H1 (cell line): ENCODE data around the gene SNX17. TPM values are rescaled to one million over a fixed set of nuclear protein-coding genes. Genes with fewer than 3 reads are reported as not detected.
A peak's percentile ranks its signal among the peaks of the same experiment; 100 is the strongest.

ENCODE experiments used
- CTCF ChIA-PET: fragments of 300-600 bp; sonication (Branson Sonifier 250); formaldehyde crosslinking; loops from one replicate; lab custom pipeline; 2021; ENCODE audit not compliant: partially characterized antibody; lab: Charles Lee
- POLR2A ChIA-PET: fragments of 300-600 bp; sonication (Branson Sonifier 250); formaldehyde crosslinking; loops from one replicate; lab custom pipeline; 2021; ENCODE audit warnings: inconsistent platforms; ENCODE audit not compliant: partially characterized antibody; lab: Charles Lee
- DNase-seq, 2 experiments: peaks; one replicate each; pipeline versions ENCODE4 v3.0.0 to v3.0.0-alpha.2; 2010 to 2022; ENCODE audit warnings: low spot score in 2 of 2, low read depth in 1 of 2, mixed read lengths in 1 of 2
- FAIRE-seq: peaks from 2 replicates; lab custom pipeline; 2011; peaks lifted over from hg19 to GRCh38; lab: Jason Lieb, UNC
- H2AFZ ChIP-seq: 2 replicates; pipeline ENCODE4 v1.8.1; 2012; ENCODE audit warnings: low read length, inconsistent platforms
- H2AK5ac ChIP-seq: 2 replicates; pipeline ENCODE4 v1.6.1; 2013; ENCODE audit warnings: low read depth, low read length
- H2BK120ac ChIP-seq: replicated peaks from 2 replicates; pipeline ENCODE3; 2013; ENCODE audit warnings: low read depth, low read length, inconsistent platforms
- H2BK12ac ChIP-seq: 2 replicates; pipeline ENCODE4 v1.6.1; 2013; ENCODE audit warnings: low read depth, low read length
- H2BK15ac ChIP-seq: 2 replicates; pipeline ENCODE4 v1.6.1; 2013; ENCODE audit warnings: low read length
- H2BK20ac ChIP-seq: 2 replicates; pipeline ENCODE4 v1.6.1; 2013; ENCODE audit warnings: low read length
- H2BK5ac ChIP-seq: 2 replicates; pipeline ENCODE4 v1.6.1; 2013; ENCODE audit warnings: low read depth, low read length
- H3K14ac ChIP-seq: 2 replicates; pipeline ENCODE4 v1.6.1; 2013; ENCODE audit warnings: inconsistent platforms; ENCODE audit not compliant: insufficient read length
- H3K18ac ChIP-seq: 2 replicates; pipeline ENCODE4 v1.6.1; 2013; ENCODE audit warnings: low read length; ENCODE audit errors: extremely low read depth
- H3K23ac ChIP-seq: 2 replicates; pipeline ENCODE4 v1.6.1; 2013; ENCODE audit warnings: inconsistent platforms; ENCODE audit not compliant: insufficient read length
- H3K23me2 ChIP-seq: 2 replicates; pipeline ENCODE4 v1.6.1; 2013; ENCODE audit warnings: low read depth, low read length
- H3K27ac ChIP-seq: 2 replicates; pipeline ENCODE4 v1.6.1; 2011; ENCODE audit warnings: low read depth, low read length, inconsistent platforms
- H3K27me3 ChIP-seq, 4 experiments: replicated peaks in 1 of 4; 1 replicate in 1 of 4; 2 replicates in 3 of 4; pipeline versions ENCODE4 v1.6.1 to v1.8.1; 2011 to 2013; ENCODE audit warnings: low read length in 3 of 4, mild to moderate bottlenecking in 3 of 4, inconsistent platforms in 2 of 4, mixed read lengths in 2 of 4, moderate library complexity in 1 of 4; ENCODE audit not compliant: control insufficient read depth in 3 of 4, insufficient read depth in 3 of 4; ENCODE audit errors: extremely low read depth in 1 of 4
- H3K36me3 ChIP-seq, 4 experiments: 2 replicates each; pipeline versions ENCODE4 v1.6.1 to v1.8.1; 2011 to 2013; ENCODE audit warnings: mild to moderate bottlenecking in 4 of 4, low read length in 3 of 4, moderate library complexity in 2 of 4, control low read depth in 1 of 4, inconsistent platforms in 1 of 4; ENCODE audit not compliant: insufficient read depth in 4 of 4, control insufficient read depth in 2 of 4
- H3K4ac ChIP-seq: replicated peaks from 2 replicates; pipeline ENCODE3; 2013; ENCODE audit warnings: low read length, low read depth, mixed read lengths, inconsistent platforms; ENCODE audit not compliant: insufficient read length
- H3K4me1 ChIP-seq, 4 experiments: replicated peaks in 1 of 4; 1 replicate in 1 of 4; 2 replicates in 3 of 4; pipeline versions ENCODE4 v1.6.1 to v1.8.1; 2011 to 2013; ENCODE audit warnings: low read length in 3 of 4, inconsistent platforms in 2 of 4, mixed read lengths in 1 of 4; ENCODE audit not compliant: insufficient read depth in 4 of 4, control insufficient read depth in 3 of 4
- H3K4me2 ChIP-seq, 2 experiments: 2 replicates each; pipeline versions ENCODE4 v1.6.1 to v1.8.1; 2011 to 2013; ENCODE audit warnings: low read depth in 2 of 2, low read length in 2 of 2, control low read depth in 1 of 2, inconsistent platforms in 1 of 2, mild to moderate bottlenecking in 1 of 2; ENCODE audit not compliant: insufficient read depth in 1 of 2
- H3K4me3 ChIP-seq, 4 experiments: fragments of 200-600, 300-600 bp in 1 of 4; sonication (generic), shearing (Covaris generic), sonication (Bioruptor Twin) in 1 of 4; 2 replicates each; pipeline versions ENCODE4 v1.5.1 to v1.8.1; 2011 to 2016; ENCODE audit warnings: low read length in 4 of 4, low read depth in 3 of 4, control low read depth in 2 of 4, inconsistent platforms in 2 of 4, mild to moderate bottlenecking in 2 of 4, mixed read lengths in 1 of 4, moderate library complexity in 1 of 4; ENCODE audit not compliant: insufficient read depth in 2 of 4; ENCODE audit errors: extremely low read depth in 1 of 4
- H3K56ac ChIP-seq: replicated peaks from 2 replicates; pipeline ENCODE3; 2013; ENCODE audit warnings: low read depth, mild to moderate bottlenecking, mixed read lengths, low read length, inconsistent platforms; ENCODE audit not compliant: insufficient read length
- H3K79me1 ChIP-seq: 2 replicates; pipeline ENCODE4 v1.6.1; 2013; ENCODE audit warnings: low read depth, low read length, control low read depth
- H3K79me2 ChIP-seq, 2 experiments: 2 replicates each; pipeline versions ENCODE4 v1.6.1 to v1.8.1; 2012 to 2013; ENCODE audit warnings: low read length in 2 of 2, mild to moderate bottlenecking in 2 of 2, inconsistent platforms in 1 of 2; ENCODE audit not compliant: insufficient read depth in 2 of 2, control insufficient read depth in 1 of 2
- H3K9ac ChIP-seq, 4 experiments: replicated peaks in 1 of 4; 1 replicate in 1 of 4; 2 replicates in 3 of 4; pipeline versions ENCODE4 v1.6.1 to v1.8.1; 2011 to 2013; ENCODE audit warnings: low read depth in 3 of 4, low read length in 3 of 4, control low read depth in 2 of 4, mild to moderate bottlenecking in 2 of 4, moderate library complexity in 2 of 4, inconsistent platforms in 1 of 4; ENCODE audit errors: extremely low read depth in 1 of 4
- H3K9me3 ChIP-seq, 2 experiments: 2 replicates each; pipeline versions ENCODE4 v1.6.1 to v1.8.1; 2012 to 2013; ENCODE audit warnings: mild to moderate bottlenecking in 2 of 2, moderate library complexity in 2 of 2, control low read depth in 1 of 2, inconsistent platforms in 1 of 2, low read depth in 1 of 2, low read length in 1 of 2, mixed read lengths in 1 of 2; ENCODE audit not compliant: insufficient read depth in 2 of 2
- H4K20me1 ChIP-seq, 2 experiments: replicated peaks in 1 of 2; 2 replicates each; pipeline versions ENCODE3 to v1.8.1; 2011 to 2013; ENCODE audit warnings: inconsistent platforms in 2 of 2, low read length in 2 of 2, mild to moderate bottlenecking in 1 of 2; ENCODE audit not compliant: insufficient read depth in 2 of 2, control insufficient read depth in 1 of 2
- H4K5ac ChIP-seq: 2 replicates; pipeline ENCODE4 v1.6.1; 2013; ENCODE audit warnings: low read length, low read depth, mixed read lengths, inconsistent platforms; ENCODE audit not compliant: insufficient read length
- H4K8ac ChIP-seq: 2 replicates; pipeline ENCODE4 v1.8.0; 2013; ENCODE audit warnings: mild to moderate bottlenecking, moderate library complexity, low read length, inconsistent platforms; ENCODE audit not compliant: insufficient read depth; ENCODE audit errors: extremely low read depth
- H4K91ac ChIP-seq: replicated peaks from 2 replicates; pipeline ENCODE3; 2013; ENCODE audit warnings: low read length, mixed read lengths, inconsistent platforms; ENCODE audit not compliant: insufficient read length
- CBX8 ChIP-seq: fragments of 300-800, 300-1000 bp; sonication (generic); IDR thresholded peaks from 2 replicates; pipeline ENCODE4 v1.7.1; 2016; ENCODE audit warnings: low read depth, low read length, borderline replicate concordance
- CEBPB ChIP-seq: IDR thresholded peaks from 2 replicates; pipeline ENCODE4 v1.6.1; 2012; ENCODE audit warnings: low read depth, low read length
- FOSL1 ChIP-seq: IDR thresholded peaks from 2 replicates; pipeline ENCODE4 v1.6.1; 2011; ENCODE audit warnings: mild to moderate bottlenecking, low read depth, low read length, moderate library complexity; ENCODE audit not compliant: insufficient read depth
- SAP30 ChIP-seq: fragments of 300-600 bp; sonication (generic); IDR thresholded peaks from 2 replicates; pipeline ENCODE4 v1.7.1; 2012; ENCODE audit warnings: low read length, moderate library complexity, mild to moderate bottlenecking, inconsistent platforms; ENCODE audit not compliant: insufficient read depth, insufficient replicate concordance
- SUZ12 ChIP-seq: fragments of 200-600 bp; sonication (generic); IDR thresholded peaks from 2 replicates; pipeline ENCODE4 v1.6.1; 2012; ENCODE audit warnings: mild to moderate bottlenecking, inconsistent platforms, low read length, moderate library complexity, mixed read lengths
- TBP ChIP-seq: IDR thresholded peaks from 2 replicates; pipeline ENCODE4 v1.6.1; 2011; ENCODE audit warnings: low read depth, low read length, improper control_type of control experiment
- WGBS, 2 experiments: shearing (Covaris generic) in 1 of 2; methylation state at CpG; one replicate each; pipeline versions ENCODE4 v1.1.6 to v1.1.7; 2013 to 2015; ENCODE audit warnings: low lambda C conversion rate in 2 of 2, mixed read lengths in 2 of 2, inconsistent platforms in 1 of 2, low coverage in 1 of 2, missing lambda C conversion rate in 1 of 2; ENCODE audit not compliant: insufficient replicate concordance in 2 of 2, insufficient coverage in 1 of 2, insufficient read length in 1 of 2; ENCODE audit errors: extremely low coverage in 1 of 2, missing lambda C conversion rate in 1 of 2; 5-methylcytosine and 5-hydroxymethylcytosine counted together
- long read RNA-seq, 2 experiments: library from RNA in 1 of 2; library from capped mRNA in 1 of 2; stranded (forward); transcript quantifications; one replicate each; pipeline ENCODE4 v2.0.0, GENCODE V29; 2021; ENCODE audit warnings: inconsistent platforms in 1 of 2
- polyA minus RNA-seq, 3 experiments: library from RNA; depleted of rRNA, polyadenylated mRNA; stranded (reverse); fragments of >200 nt; gene quantifications; 1 replicate in 2 of 3; 2 replicates in 1 of 3; pipeline ENCODE4 v1.2.3, GENCODE V29; 2011
- polyA plus RNA-seq, 7 experiments: library from polyadenylated mRNA; depleted of rRNA in 3 of 7; stranded (reverse) in 5 of 7; unstranded in 2 of 7; fragments of >200 nt in 5 of 7; fragments of 200-250 nt in 2 of 7; gene quantifications; 1 replicate in 5 of 7; 2 replicates in 1 of 7; 4 replicates in 1 of 7; pipeline versions ENCODE4 v1.2.1 to v1.2.3, GENCODE V29; 2011 to 2013; ENCODE audit warnings: missing spikeins in 2 of 7, mixed read lengths in 2 of 7
- total RNA-seq: library from RNA; stranded (reverse); fragmentation: NEBNext Ultra II Directional; extraction: Animal tissue kit (Norgen Biotek cat#: 25700); gene quantifications from 2 replicates; pipeline ENCODE4 v1.2.1, GENCODE V29; 2021

The SNX17 gene
- 54.9 and 59.1 TPM in 2 replicates for total RNA-seq
- 66.2 and 76.8 TPM in 2 replicates for polyA plus RNA-seq (2011; rRNA removed)
- 64.6 TPM for polyA plus RNA-seq (2011; cell fraction: cytosol; rRNA removed)
- 83.1 TPM for polyA plus RNA-seq (2011; cell fraction: nucleus; rRNA removed)
- 49.9 to 71.4 TPM (median 63.8 TPM) in 4 replicates for polyA plus RNA-seq (2012, experiment 1 of 2)
- 95.1 TPM for polyA plus RNA-seq (2012, experiment 2 of 2)
- polyA plus RNA-seq (2013, experiment 1 of 2): 28.0 TPM
- 24.9 TPM for polyA plus RNA-seq (2013, experiment 2 of 2)
- polyA minus RNA-seq (2011; rRNA and poly(A)+ RNA removed): 55.8 and 56.8 TPM in 2 replicates
- polyA minus RNA-seq (2011; cell fraction: cytosol; rRNA and poly(A)+ RNA removed): 32.9 TPM
- polyA minus RNA-seq (2011; cell fraction: nucleus; rRNA and poly(A)+ RNA removed): 54.7 TPM
- long read RNA-seq, experiment 1, transcript SNX17-201 (15 exons, 2,044 nt): major isoform, 24 of 72 reads
- long read RNA-seq, experiment 1, partial matches to known transcripts: 38 of 72 reads
- long read RNA-seq, experiment 1, other reads (novel, unspliced or antisense): 9 of 72 reads
- long read RNA-seq, experiment 2, transcript SNX17-201 (15 exons, 2,044 nt): major isoform, 83 of 126 reads
- long read RNA-seq, experiment 2, partial matches to known transcripts: 30 of 126 reads
- long read RNA-seq, experiment 2, other reads (novel, unspliced or antisense): 11 of 126 reads

GRCh38 chr2:27370026-27370815 lies at the start of gene SNX17, which contains the start of gene EIF2B4:
SNX17 (plus strand) TSS chr2:27370616; CDS start chr2:27370744, 128 bp downstream.
EIF2B4 (minus strand) TSS chr2:27370338; CDS start chr2:27370314, 24 bp downstream.
- H3K4ac ChIP-seq: no peak within 1 kb of the TSS
- H3K9ac ChIP-seq: peak within 1 kb of the TSS; percentile 57 to 91 (median 86)
- H2BK5ac ChIP-seq: peak within 1 kb of the TSS; percentile 84; the same call in 1 of the 2 replicates
- no peak within 1 kb of the TSS for H2BK20ac ChIP-seq
- H3K4me3 ChIP-seq: peak within 1 kb of the TSS; percentile 72 to 99 (median 88)
- H3K79me1 ChIP-seq: peaks cover 5% of the 10 kb centered on the region; the same call in 1 of the 2 replicates
- H3K36me3 ChIP-seq: peaks cover 25 to 51% (median 42%) of the 10 kb centered on the region in 4 experiments
- no peak within 1 kb of the TSS for H2BK12ac ChIP-seq
- peak within 1 kb of the TSS; percentile 85 for H4K5ac ChIP-seq
- peak within 1 kb of the TSS; percentile 32; the same call in 1 of the 2 replicates for H2BK15ac ChIP-seq
- peak within 1 kb of the TSS; percentile 62 for H3K27ac ChIP-seq
- peaks cover 8% of the 10 kb centered on the region for H3K23me2 ChIP-seq
- H3K14ac ChIP-seq: no peak within 1 kb of the TSS
- peak within 1 kb of the TSS; percentile 49 for H4K91ac ChIP-seq
- H3K79me2 ChIP-seq: peaks cover 2 to 21% of the 10 kb centered on the region in 2 experiments; a peak in 3 of 4 replicates
- 1% methylated on average over 78 of the region's 85 CpGs; no CpG with 5 or more reads in 1 of the 2 experiments for WGBS, 2 experiments
- H3K18ac ChIP-seq: peak within 1 kb of the TSS; percentile 86
- H3K9me3 ChIP-seq: no peaks in the 10 kb centered on the region
- DNase-seq (peak; percentile 98 to 99), FAIRE-seq (no peak)
- peak within 1 kb of the TSS; percentile 94 for H4K8ac ChIP-seq
- ChIA-PET POLR2A (interaction anchor here (0.8 to 8.2 kb wide), 17 partner anchors 8 to 162 kb away, joined by 3 to 135 read pairs (median 3); partner anchors contain the start of genes FNDC4, GTF3C2, MPV17 and NRBP1), CTCF (interaction anchor here (0.8 to 2.8 kb wide), 22 partner anchors 9 to 278 kb away, joined by 3 to 10 read pairs (median 4); partner anchors contain the start of genes GTF3C2 and UCN)
- H2AFZ ChIP-seq: peak within 1 kb of the TSS; percentile 38
- H4K20me1 ChIP-seq: peaks cover 0 to 14% of the 10 kb centered on the region in 2 experiments
- H2AK5ac ChIP-seq: no peak within 1 kb of the TSS
- no peaks in the 10 kb centered on the region for H3K27me3 ChIP-seq
- H3K4me2 ChIP-seq: peak within 1 kb of the TSS; percentile 77 to 81
- no peak within 1 kb of the TSS for H2BK120ac ChIP-seq
- H3K56ac ChIP-seq: peak within 1 kb of the TSS; percentile 67
- H3K4me1 ChIP-seq: peaks cover 0 to 4% (median 2%) of the 10 kb centered on the region in 4 experiments; a peak in 4 of 7 replicates
- H3K23ac ChIP-seq: no peak within 1 kb of the TSS
- no peak; the same call in 1 of the 2 replicates for TF ChIP-seq SUZ12
- TF ChIP-seq FOSL1: no peak
- no peak for TF ChIP-seq SAP30
- TF ChIP-seq TBP: peak; percentile 82
- TF ChIP-seq CBX8: no peak
- peak; percentile 65; the same call in 1 of the 2 replicates for TF ChIP-seq CEBPB
